Measurements from ENCODE around the gene TPP1. TPM values are rescaled to one million over a fixed set of nuclear protein-coding genes. Genes with fewer than 3 reads are reported as not detected.

TPP1 gene
- total and polyA plus RNA-seq, 2 of the 13 experiments (the other 11 are each of a cell fraction or from before 2014, with no cell fraction given) = 13.9 to 74.6 TPM

DNA sequence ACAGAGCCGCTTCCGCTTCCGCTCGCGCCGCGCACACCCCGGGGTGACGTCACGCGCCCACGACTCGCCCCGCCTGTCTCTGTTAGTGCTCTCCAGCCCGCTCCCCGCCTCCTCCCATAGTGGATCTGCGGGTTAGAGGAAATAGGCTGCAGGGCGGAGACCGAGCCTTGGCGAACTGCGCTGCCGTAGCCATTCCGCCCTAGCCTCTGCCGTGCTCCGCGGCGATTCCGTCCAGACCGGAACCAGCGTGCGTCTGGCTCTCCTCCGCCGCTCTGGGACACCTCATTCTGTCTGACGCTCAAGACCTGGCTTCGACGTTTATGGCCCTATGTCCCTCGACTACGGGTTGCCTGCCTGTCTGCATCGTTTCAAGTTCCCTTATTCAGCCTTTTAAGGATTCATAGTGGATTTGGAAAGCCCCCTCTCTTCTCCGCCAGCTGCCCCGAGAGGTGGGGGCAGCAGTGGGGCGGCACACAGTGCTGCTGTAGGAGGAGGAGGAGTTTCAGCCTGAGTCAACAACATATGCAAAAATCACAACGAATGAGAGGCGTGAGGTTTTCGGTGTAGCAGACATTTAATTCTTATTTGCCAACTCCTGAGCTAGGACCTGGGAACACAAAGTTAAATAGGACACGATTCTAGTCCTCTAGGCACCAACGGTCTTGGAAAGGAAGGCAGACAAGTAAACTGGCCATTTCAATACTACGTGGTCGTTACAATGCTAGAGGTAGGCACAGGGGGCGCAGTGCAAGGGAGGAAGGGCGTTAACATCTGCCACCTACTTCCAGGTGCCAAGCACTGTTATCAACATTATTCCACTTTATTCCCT lies 6.8 kb downstream of the TPP1 start, which contains the start of gene TAF10 (continued):
- TF ChIP-seq SKI (IDR thresholded peaks at IDR 0.05; ENCODE audit: partially characterized antibody) (peak; percentile 39), JUN (CRISPR knock-in tag; IDR thresholded peaks at IDR 0.05) (peak; percentile 31), KLF16 (CRISPR knock-in tag; IDR thresholded peaks at IDR 0.05) (peak; percentile 43 to 65; a peak in 2 of 4 replicates), MYNN (CRISPR knock-in tag; IDR thresholded peaks at IDR 0.05; ENCODE audit: low read depth) (no peak), ZNF878 (CRISPR knock-in tag; IDR thresholded peaks at IDR 0.05) (no peak), ZMYM2 (CRISPR knock-in tag; IDR thresholded peaks at IDR 0.05) (no peak), RFX1 (IDR thresholded peaks at IDR 0.05) (no peak), FOXA1 (IDR thresholded peaks at IDR 0.05) (no peak), FOXA1 (CRISPR knock-in tag; IDR thresholded peaks at IDR 0.05) (peak; percentile 71), ASH2L (IDR thresholded peaks at IDR 0.05; ENCODE audit: insufficient read length, low read depth, low read length) (peak; percentile 76), YEATS4 (CRISPR knock-in tag; IDR thresholded peaks at IDR 0.05; ENCODE audit: borderline replicate concordance) (peak; percentile 87), ZSCAN21 (CRISPR knock-in tag; IDR thresholded peaks at IDR 0.05; ENCODE audit: borderline replicate concordance) (peak; percentile 72), REPIN1 (CRISPR knock-in tag; IDR thresholded peaks at IDR 0.05; ENCODE audit: borderline replicate concordance, low read depth) (peak; percentile 86; the same call in 1 of the 2 replicates), TAF1 (CRISPR knock-in tag; IDR thresholded peaks at IDR 0.05) (peak; percentile 93), KDM3A (CRISPR knock-in tag; IDR thresholded peaks at IDR 0.05; ENCODE audit: low read depth) (no peak), MLLT10 (CRISPR knock-in tag; IDR thresholded peaks at IDR 0.05) (no peak)
- TF ChIP-seq, protein P1, sequence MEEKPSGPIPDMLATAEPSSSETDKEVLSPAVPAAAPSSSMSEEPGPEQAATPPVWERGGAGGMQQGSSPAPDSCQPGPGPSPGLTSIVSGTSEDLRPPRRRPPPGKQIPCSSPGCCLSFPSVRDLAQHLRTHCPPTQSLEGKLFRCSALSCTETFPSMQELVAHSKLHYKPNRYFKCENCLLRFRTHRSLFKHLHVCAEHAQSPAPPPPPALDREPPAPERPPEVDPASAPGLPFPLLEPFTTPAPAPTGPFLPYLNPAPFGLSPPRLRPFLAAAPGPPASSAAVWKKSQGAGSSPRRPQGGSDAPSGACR (CRISPR knock-in tag; IDR thresholded peaks at IDR 0.05) = peak; percentile 58; the same call in 1 of the 2 replicates
- TF ChIP-seq, protein P2, sequence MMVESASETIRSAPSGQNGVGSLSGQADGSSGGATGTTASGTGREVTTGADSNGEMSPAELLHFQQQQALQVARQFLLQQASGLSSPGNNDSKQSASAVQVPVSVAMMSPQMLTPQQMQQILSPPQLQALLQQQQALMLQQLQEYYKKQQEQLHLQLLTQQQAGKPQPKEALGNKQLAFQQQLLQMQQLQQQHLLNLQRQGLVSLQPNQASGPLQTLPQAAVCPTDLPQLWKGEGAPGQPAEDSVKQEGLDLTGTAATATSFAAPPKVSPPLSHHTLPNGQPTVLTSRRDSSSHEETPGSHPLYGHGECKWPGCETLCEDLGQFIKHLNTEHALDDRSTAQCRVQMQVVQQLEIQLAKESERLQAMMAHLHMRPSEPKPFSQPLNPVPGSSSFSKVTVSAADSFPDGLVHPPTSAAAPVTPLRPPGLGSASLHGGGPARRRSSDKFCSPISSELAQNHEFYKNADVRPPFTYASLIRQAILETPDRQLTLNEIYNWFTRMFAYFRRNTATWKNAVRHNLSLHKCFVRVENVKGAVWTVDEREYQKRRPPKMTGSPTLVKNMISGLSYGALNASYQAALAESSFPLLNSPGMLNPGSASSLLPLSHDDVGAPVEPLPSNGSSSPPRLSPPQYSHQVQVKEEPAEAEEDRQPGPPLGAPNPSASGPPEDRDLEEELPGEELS (CRISPR knock-in tag; IDR thresholded peaks at IDR 0.05) = peak; percentile 55
- TF ChIP-seq, protein P3, sequence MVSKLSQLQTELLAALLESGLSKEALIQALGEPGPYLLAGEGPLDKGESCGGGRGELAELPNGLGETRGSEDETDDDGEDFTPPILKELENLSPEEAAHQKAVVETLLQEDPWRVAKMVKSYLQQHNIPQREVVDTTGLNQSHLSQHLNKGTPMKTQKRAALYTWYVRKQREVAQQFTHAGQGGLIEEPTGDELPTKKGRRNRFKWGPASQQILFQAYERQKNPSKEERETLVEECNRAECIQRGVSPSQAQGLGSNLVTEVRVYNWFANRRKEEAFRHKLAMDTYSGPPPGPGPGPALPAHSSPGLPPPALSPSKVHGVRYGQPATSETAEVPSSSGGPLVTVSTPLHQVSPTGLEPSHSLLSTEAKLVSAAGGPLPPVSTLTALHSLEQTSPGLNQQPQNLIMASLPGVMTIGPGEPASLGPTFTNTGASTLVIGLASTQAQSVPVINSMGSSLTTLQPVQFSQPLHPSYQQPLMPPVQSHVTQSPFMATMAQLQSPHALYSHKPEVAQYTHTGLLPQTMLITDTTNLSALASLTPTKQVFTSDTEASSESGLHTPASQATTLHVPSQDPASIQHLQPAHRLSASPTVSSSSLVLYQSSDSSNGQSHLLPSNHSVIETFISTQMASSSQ (IDR thresholded peaks at IDR 0.05; ENCODE audit: low read depth) = no peak
- TF ChIP-seq, protein P3 (CRISPR knock-in tag; IDR thresholded peaks at IDR 0.05; ENCODE audit: borderline replicate concordance) = peak; percentile 81; the same call in 1 of the 2 replicates
- TF ChIP-seq, protein P4, sequence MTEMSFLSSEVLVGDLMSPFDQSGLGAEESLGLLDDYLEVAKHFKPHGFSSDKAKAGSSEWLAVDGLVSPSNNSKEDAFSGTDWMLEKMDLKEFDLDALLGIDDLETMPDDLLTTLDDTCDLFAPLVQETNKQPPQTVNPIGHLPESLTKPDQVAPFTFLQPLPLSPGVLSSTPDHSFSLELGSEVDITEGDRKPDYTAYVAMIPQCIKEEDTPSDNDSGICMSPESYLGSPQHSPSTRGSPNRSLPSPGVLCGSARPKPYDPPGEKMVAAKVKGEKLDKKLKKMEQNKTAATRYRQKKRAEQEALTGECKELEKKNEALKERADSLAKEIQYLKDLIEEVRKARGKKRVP (CRISPR knock-in tag; IDR thresholded peaks at IDR 0.05) = peak in 1 of 2 experiments; percentile 49; a peak in 1 of 4 replicates
- TF ChIP-seq, protein P5, sequence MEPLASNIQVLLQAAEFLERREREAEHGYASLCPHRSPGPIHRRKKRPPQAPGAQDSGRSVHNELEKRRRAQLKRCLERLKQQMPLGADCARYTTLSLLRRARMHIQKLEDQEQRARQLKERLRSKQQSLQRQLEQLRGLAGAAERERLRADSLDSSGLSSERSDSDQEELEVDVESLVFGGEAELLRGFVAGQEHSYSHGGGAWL (CRISPR knock-in tag; IDR thresholded peaks at IDR 0.05) = no peak

All from HepG2 (cell line).